HCT116 (cell line): ENCODE results near the gene NCKAP5. TPM values are rescaled to one million over a fixed set of nuclear protein-coding genes. Genes with fewer than 3 reads are reported as not detected.

Experiments used
- ATAC-seq: fragments of 200-7000 bp; cut with Tn5 transposase; 2 replicates; pipeline ENCODE4 v1.9.1; 2020; ENCODE audit warnings: mild to moderate bottlenecking, moderate library complexity
- BruUV-seq: library from RNA; stranded (reverse); fragments of 400-500 nt; replicated peaks from 2 replicates; lab custom pipeline; 2021; lab: Mats Ljungman, UMichigan
- CTCF ChIA-PET: fragments of 300-600 bp; sonication (Branson Sonifier 250); formaldehyde crosslinking; loops from one replicate; lab custom pipeline; 2021; ENCODE audit warnings: antibody characterized with exemption; lab: Charles Lee
- POLR2A ChIA-PET: fragments of 300-600, 350-600 bp; sonication (Branson Sonifier 250); formaldehyde crosslinking; loops from one replicate; lab custom pipeline; 2021; ENCODE audit warnings: antibody characterized with exemption; lab: Charles Lee
- RAD21 ChIA-PET, 2 experiments: fragments of 300-600 bp; sonication (Branson Sonifier 250); formaldehyde crosslinking; loops; one replicate each; lab custom pipeline; 2023; ENCODE audit warnings: low total read pairs in 2 of 2; ENCODE audit not compliant: uncharacterized antibody in 2 of 2, unreplicated experiment in 2 of 2, low non-redundant PET in 1 of 2; lab: Charles Lee
- DNase-seq: peaks from one replicate; pipeline ENCODE4 v3.0.0-alpha.2; 2010; ENCODE audit warnings: low read depth, low spot score
- H2AFZ ChIP-seq: fragments of 200-600 bp; shearing (Covaris generic), sonication (generic); 2 replicates; pipeline ENCODE4 v1.6.1; 2017; ENCODE audit warnings: low read depth, mixed run types, mixed read lengths, antibody characterized with exemption, low read length; ENCODE audit not compliant: poor library complexity, severe bottlenecking
- H3K27ac ChIP-seq: 2 replicates; pipeline ENCODE4 v1.5.1; 2012; ENCODE audit warnings: low read depth, low read length
- H3K27me3 ChIP-seq: fragments of 200-600 bp; sonication (generic); 2 replicates; pipeline ENCODE4 v1.6.1; 2016; ENCODE audit warnings: mixed run types, low read length, mixed read lengths; ENCODE audit not compliant: insufficient read depth
- H3K36me3 ChIP-seq, 2 experiments: fragments of 200-500 bp in 1 of 2; fragments of 200-600 bp in 1 of 2; sonication (Bioruptor generic) in 1 of 2; sonication (generic) in 1 of 2; 2 replicates each; pipeline versions ENCODE4 v1.5.1 to v1.6.1; 2014 to 2016; ENCODE audit warnings: low read length in 2 of 2, inconsistent platforms in 1 of 2, mixed read lengths in 1 of 2, mixed run types in 1 of 2; ENCODE audit not compliant: insufficient read depth in 2 of 2, control insufficient read depth in 1 of 2
- H3K4me1 ChIP-seq, 2 experiments: fragments of 200-600 bp in 1 of 2; sonication (generic) in 1 of 2; 2 replicates each; pipeline versions ENCODE4 v1.5.1 to v1.6.1; 2012 to 2017; ENCODE audit warnings: low read length in 2 of 2, inconsistent platforms in 1 of 2, mild to moderate bottlenecking in 1 of 2, mixed read lengths in 1 of 2, mixed run types in 1 of 2, moderate library complexity in 1 of 2; ENCODE audit not compliant: insufficient read depth in 2 of 2, control insufficient read depth in 1 of 2
- H3K4me2 ChIP-seq: fragments of 200-600 bp; sonication (generic); 2 replicates; pipeline ENCODE4 v1.6.1; 2017; ENCODE audit warnings: mixed run types, low read length, mixed read lengths
- H3K4me3 ChIP-seq, 2 experiments: fragments of 200-600 bp in 1 of 2; sonication (generic) in 1 of 2; replicated peaks in 1 of 2; 2 replicates each; pipeline ENCODE4 v1.5.1; 2011 to 2016; ENCODE audit warnings: low read length in 2 of 2, control low read depth in 1 of 2, low read depth in 1 of 2, mild to moderate bottlenecking in 1 of 2, mixed read lengths in 1 of 2, mixed run types in 1 of 2
- H3K79me2 ChIP-seq: fragments of 200-600 bp; sonication (generic); 2 replicates; pipeline ENCODE4 v1.6.1; 2017; ENCODE audit warnings: mild to moderate bottlenecking, mixed run types, low read length, moderate library complexity, mixed read lengths; ENCODE audit not compliant: insufficient read depth
- H3K9ac ChIP-seq: fragments of 200-600 bp; sonication (generic); 2 replicates; pipeline ENCODE4 v1.6.1; 2016; ENCODE audit warnings: low read length, mixed read lengths
- H3K9me2 ChIP-seq: fragments of 200-600 bp; sonication (generic), shearing (Covaris generic); 2 replicates; pipeline ENCODE4 v1.6.1; 2017; ENCODE audit warnings: mixed run types, mild to moderate bottlenecking, moderate library complexity; ENCODE audit not compliant: insufficient read depth
- H3K9me3 ChIP-seq, 2 experiments: fragments of 200-500 bp in 1 of 2; fragments of 200-600 bp in 1 of 2; sonication (Bioruptor generic) in 1 of 2; sonication (generic) in 1 of 2; 2 replicates each; pipeline ENCODE4 v1.6.1; 2014 to 2017; ENCODE audit warnings: low read length in 2 of 2, mixed read lengths in 2 of 2, inconsistent platforms in 1 of 2, low read depth in 1 of 2, mild to moderate bottlenecking in 1 of 2, mixed run types in 1 of 2, moderate library complexity in 1 of 2; ENCODE audit not compliant: control insufficient read depth in 1 of 2, insufficient read depth in 1 of 2
- H4K20me1 ChIP-seq: fragments of 200-600 bp; sonication (generic), shearing (Covaris generic); 2 replicates; pipeline ENCODE4 v1.6.1; 2017; ENCODE audit warnings: mixed run types, mild to moderate bottlenecking, moderate library complexity; ENCODE audit not compliant: insufficient read depth
- CBX3 ChIP-seq: IDR thresholded peaks from 2 replicates; pipeline ENCODE4 v1.6.1; 2012; ENCODE audit warnings: low read depth
- EZH2 ChIP-seq: fragments of 200-600 bp; sonication (generic); IDR thresholded peaks from 2 replicates; pipeline ENCODE4 v1.6.1; 2017; ENCODE audit warnings: antibody characterized with exemption, mixed run types
- EZH2phosphoT487 ChIP-seq: fragments of 200-600 bp; IDR thresholded peaks from 2 replicates; pipeline ENCODE4 v1.6.1; 2018; ENCODE audit warnings: antibody characterized with exemption, borderline replicate concordance
- FOSL1 ChIP-seq: IDR thresholded peaks from 2 replicates; pipeline ENCODE4 v1.6.1; 2012; ENCODE audit warnings: low read depth
- POLR2AphosphoS5 ChIP-seq: IDR thresholded peaks from 2 replicates; pipeline ENCODE4 v1.6.1; 2011; ENCODE audit warnings: mild to moderate bottlenecking, low read depth, low read length, moderate library complexity
- RAD21 ChIP-seq: IDR thresholded peaks from 2 replicates; pipeline ENCODE4 v1.6.1; 2012; ENCODE audit warnings: low read depth, mild to moderate bottlenecking
- TCF7L2 ChIP-seq: IDR thresholded peaks from 2 replicates; pipeline ENCODE4 v1.7.0; 2011; ENCODE audit warnings: borderline replicate concordance, inconsistent platforms; ENCODE audit not compliant: insufficient read depth, insufficient read length; ENCODE audit errors: extremely low read depth
- ZNF274 ChIP-seq: fragments of 200-500 bp; sonication (Bioruptor generic); IDR thresholded peaks from 2 replicates; pipeline ENCODE4 v1.6.1; 2014; ENCODE audit warnings: mild to moderate bottlenecking, low read depth, low read length, inconsistent platforms
- intact Hi-C: fragments of 100-400 bp; cut with micrococcal nuclease; formaldehyde crosslinking; loops from 2 replicates; pipeline ENCODE4 v1.10.0; 2022
- total RNA-seq: library from RNA; stranded (reverse); gene quantifications from one replicate; pipeline ENCODE4 v1.2.1, GENCODE V29; 2021; ENCODE audit not compliant: unreplicated experiment
- TF ChIP-seq, protein P1 (sequence below): IDR thresholded peaks from 2 replicates; pipeline ENCODE4 v1.6.1; 2012

NCKAP5 gene
- total RNA-seq, 1 experiment from 2014 or later: 0.30 TPM

GRCh38 chr2:133581010-133581760 lies 12.9 kb upstream of the NCKAP5 start (continued):
- no peak for TF ChIP-seq ZNF274
- TF ChIP-seq FOSL1: no peak
- no peak for TF ChIP-seq EZH2phosphoT487
- TF ChIP-seq EZH2: no peak
- no peak for TF ChIP-seq POLR2AphosphoS5
- TF ChIP-seq CBX3: no peak
- TF ChIP-seq RAD21: no peak
- TF ChIP-seq, protein P1, sequence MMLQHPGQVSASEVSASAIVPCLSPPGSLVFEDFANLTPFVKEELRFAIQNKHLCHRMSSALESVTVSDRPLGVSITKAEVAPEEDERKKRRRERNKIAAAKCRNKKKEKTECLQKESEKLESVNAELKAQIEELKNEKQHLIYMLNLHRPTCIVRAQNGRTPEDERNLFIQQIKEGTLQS: no peak

GRCh38 chr2:133579274-133579673 lies 11.0 kb upstream of the NCKAP5 start:
- H3K27ac ChIP-seq: no peak overlapping the region
- ATAC-seq (peak; percentile 32), DNase-seq (no peak)
- no peaks in the 10 kb centered on the region for H3K9me3 ChIP-seq
- H3K4me1 ChIP-seq: peaks cover 0 to 14% of the 10 kb centered on the region in 2 experiments; a peak in 1 of 4 replicates
- no peak overlapping the region for H2AFZ ChIP-seq
- H3K79me2 ChIP-seq: no peaks in the 10 kb centered on the region
- BruUV-seq: no TSS peak
- no peaks in the 10 kb centered on the region for H3K36me3 ChIP-seq
- CTCF ChIA-PET: no interaction called here
- intact Hi-C loops: no loop called here
- H4K20me1 ChIP-seq: no peaks in the 10 kb centered on the region
- no peaks in the 10 kb centered on the region for H3K27me3 ChIP-seq
- H3K4me2 ChIP-seq: no peak overlapping the region
- H3K4me3 ChIP-seq: no peak overlapping the region
- no peaks in the 10 kb centered on the region for H3K9me2 ChIP-seq
- H3K9ac ChIP-seq: no peak overlapping the region
- no peak for TF ChIP-seq TCF7L2
- POLR2A ChIA-PET: no interaction called here
- RAD21 ChIA-PET: no interaction called here
